CD4-positive, alpha-beta T cell (primary cell): ENCODE data around the gene SET. TPM values are rescaled to one million over a fixed set of nuclear protein-coding genes. Genes with fewer than 3 reads are reported as not detected.

ENCODE experiments used
- ATAC-seq: fragments of 200-7000 bp; cut with Tn5 transposase; one replicate; pipeline ENCODE4 v1.10.0; 2022; ENCODE audit warnings: mild to moderate bottlenecking; ENCODE audit not compliant: poor library complexity
- CTCF ChIA-PET: fragments of 350-600 bp; sonication (Branson Sonifier 250); formaldehyde crosslinking; loops from one replicate; lab custom pipeline; 2021; ENCODE audit warnings: antibody characterized with exemption, inconsistent platforms; lab: Charles Lee
- POLR2A ChIA-PET: fragments of 350-600 bp; sonication (Branson Sonifier 250); formaldehyde crosslinking; loops from one replicate; lab custom pipeline; 2021; ENCODE audit warnings: antibody characterized with exemption, inconsistent platforms; lab: Charles Lee
- DNase-seq, 14 experiments: peaks; one replicate each; pipeline ENCODE4 v3.0.0-alpha.2; 2013 to 2020; ENCODE audit warnings: mixed read lengths in 2 of 14
- H3K27ac ChIP-seq, 2 donors: one replicate each; pipeline versions ENCODE4 v1.5.1 to v1.7.0; 2013; ENCODE audit warnings: low read length in 2 of 2, low read depth in 1 of 2, mild to moderate bottlenecking in 1 of 2
- H3K27me3 ChIP-seq, 2 experiments: 1 replicate in 1 of 2; 2 replicates in 1 of 2; pipeline versions ENCODE4 v1.6.1 to v1.7.0; 2013; ENCODE audit warnings: low read length in 2 of 2, control low read depth in 1 of 2, mild to moderate bottlenecking in 1 of 2, moderate library complexity in 1 of 2; ENCODE audit not compliant: insufficient read depth in 2 of 2, control insufficient read depth in 1 of 2
- H3K36me3 ChIP-seq: one replicate; pipeline ENCODE4 v1.6.1; 2013; ENCODE audit warnings: low read length, control low read depth; ENCODE audit not compliant: insufficient read depth
- H3K4me1 ChIP-seq: one replicate; pipeline ENCODE4 v1.6.1; 2013; ENCODE audit warnings: low read length, control low read depth; ENCODE audit not compliant: insufficient read depth
- H3K4me3 ChIP-seq: one replicate; pipeline ENCODE4 v1.5.1; 2013; ENCODE audit warnings: mild to moderate bottlenecking, low read length, moderate library complexity
- H3K9me3 ChIP-seq, 2 experiments: 1 replicate in 1 of 2; 2 replicates in 1 of 2; pipeline versions ENCODE4 v1.6.1 to v1.7.0; 2013; ENCODE audit warnings: low read length in 2 of 2, mild to moderate bottlenecking in 2 of 2, control low read depth in 1 of 2, moderate library complexity in 1 of 2; ENCODE audit not compliant: control insufficient read depth in 1 of 2, insufficient read depth in 1 of 2
- H3K27ac Mint-ChIP-seq: one replicate; pipeline ENCODE4 v1.8.0; 2020; ENCODE audit warnings: mixed read lengths
- H3K27me3 Mint-ChIP-seq: one replicate; pipeline ENCODE4 v1.8.0; 2021; ENCODE audit warnings: mixed read lengths
- H3K36me3 Mint-ChIP-seq: one replicate; pipeline ENCODE4 v1.8.0; 2021; ENCODE audit warnings: low read depth, mixed read lengths
- H3K4me1 Mint-ChIP-seq: one replicate; pipeline ENCODE4 v1.8.0; 2021; ENCODE audit warnings: low read depth, mixed read lengths
- H3K4me3 Mint-ChIP-seq: one replicate; pipeline ENCODE4 v1.8.0; 2020; ENCODE audit warnings: mild to moderate bottlenecking, mixed read lengths
- H3K9me3 Mint-ChIP-seq: one replicate; pipeline ENCODE4 v1.8.0; 2020; ENCODE audit warnings: mixed read lengths
- CTCF ChIP-seq: fragments of 200-600 bp; IDR thresholded peaks from one replicate; pipeline ENCODE4 v1.8.0; 2022; ENCODE audit warnings: antibody characterized with exemption, mild to moderate bottlenecking
- intact Hi-C, 2 experiments: fragments of 100-400 bp; cut with DNase I in 1 of 2; cut with micrococcal nuclease in 1 of 2; formaldehyde crosslinking; loops; one replicate each; pipeline versions ENCODE4 v1.15.1 to v1.9.0; 2023 to 2025; cut with DNase I, micrococcal nuclease
- total RNA-seq, 174 experiments: library from RNA in 2 of 174; stranded (reverse) in 2 of 174; gene quantifications; one replicate each; pipeline ENCODE4 v1.2.3 and lab custom pipeline; 2021 to 2026

SET gene
- total RNA-seq, 2 experiments from 2014 or later = 228 to 241 TPM

DNA sequence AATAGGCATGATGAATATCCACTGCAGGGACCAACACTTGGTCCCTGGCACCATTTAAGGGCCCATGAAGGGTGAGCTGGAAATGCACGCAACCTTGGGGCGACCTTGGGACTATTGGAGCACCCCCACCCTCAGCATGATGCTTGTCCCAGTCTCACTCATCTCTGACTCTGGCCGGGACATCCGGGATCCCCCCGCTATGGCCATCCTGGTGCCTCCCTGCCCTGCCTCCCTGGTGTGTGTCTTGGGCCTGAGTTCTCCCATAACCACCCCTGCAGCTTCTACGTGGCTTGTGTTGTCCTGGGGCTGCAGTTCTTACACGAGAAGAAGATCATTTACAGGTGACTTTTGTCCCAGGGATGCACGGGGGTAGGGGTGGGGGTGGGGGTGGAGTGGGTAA, 29.0 kb downstream of the SET start:
- POLR2A ChIA-PET = interaction anchor here (0.6 kb wide), 1 partner anchor 58 kb away, joined by 3 read pairs; no protein-coding TSS in a partner anchor
- Histone ChIP-seq H3K27ac (no peak overlapping the region), H3K4me1 (peaks cover 6% of the 10 kb centered on the region), H3K4me3 (no peak overlapping the region), H3K27me3 (no peaks in the 10 kb centered on the region), H3K36me3 (peaks cover 13% of the 10 kb centered on the region), H3K9me3 (no peaks in the 10 kb centered on the region)
- ATAC-seq (no peak), DNase-seq (no peak)
- H3K36me3 Mint-ChIP-seq = peaks cover 13% of the 10 kb centered on the region
- CTCF ChIA-PET = no interaction called here
- H3K4me3 Mint-ChIP-seq = no peak overlapping the region
- no peaks in the 10 kb centered on the region for H3K27me3 Mint-ChIP-seq
- H3K27ac Mint-ChIP-seq = no peak overlapping the region
- H3K9me3 Mint-ChIP-seq = no peaks in the 10 kb centered on the region
- TF ChIP-seq CTCF = no peak
- peaks cover 10% of the 10 kb centered on the region for H3K4me1 Mint-ChIP-seq
- intact Hi-C loops = no loop called here

- Histone ChIP-seq H3K27me3 (no peaks in the 10 kb centered on the region), H3K36me3 (peaks cover 13% of the 10 kb centered on the region), H3K4me3 (no peak overlapping the region), H3K9me3 (no peaks in the 10 kb centered on the region), H3K4me1 (peaks cover 10% of the 10 kb centered on the region), H3K27ac (no peak overlapping the region)
- ATAC-seq = no peak
- ChIA-PET POLR2A (no interaction called here), CTCF (interaction anchor here (1.0 to 1.3 kb wide), 2 partner anchors 16 to 20 kb away, joined by 3 to 5 read pairs; partner anchors contain the start of gene PKN3)
- intact Hi-C loops = no loop called here
- no peak for TF ChIP-seq CTCF
- Mint-ChIP-seq H3K9me3 (no peaks in the 10 kb centered on the region), H3K4me3 (no peak overlapping the region), H3K27ac (no peak overlapping the region), H3K27me3 (no peaks in the 10 kb centered on the region), H3K4me1 (peaks cover 13% of the 10 kb centered on the region), H3K36me3 (peaks cover 14% of the 10 kb centered on the region)
- no peak for DNase-seq
Observed at GRCh38 chr9:128718475-128718874, 29.5 kb downstream of the SET start.

GRCh38 chr9:128719919-128720605, 31.0 kb downstream of the SET start:
- no peak overlapping the region for H3K4me3 Mint-ChIP-seq

More at GRCh38 chr9:128719919-128720605, 31.0 kb downstream of the SET start:
- intact Hi-C loops = loop anchor here in 1 of 2 experiments (5.0 to 10.0 kb wide), 2 partner anchors 33 to 55 kb away; partner anchors contain the start of genes SET and ZER1
- Mint-ChIP-seq H3K36me3 (peaks cover 14% of the 10 kb centered on the region), H3K4me1 (peaks cover 26% of the 10 kb centered on the region), H3K27ac (no peak overlapping the region), H3K27me3 (no peaks in the 10 kb centered on the region), H3K9me3 (no peaks in the 10 kb centered on the region)
- peaks cover 22% of the 10 kb centered on the region for H3K4me1 ChIP-seq
- no peaks in the 10 kb centered on the region for H3K27me3 ChIP-seq
- no peak for ATAC-seq
- POLR2A ChIA-PET = no interaction called here
- DNase-seq = peak in 1 of 14 experiments; percentile 21
- peaks cover 13% of the 10 kb centered on the region for H3K36me3 ChIP-seq
- H3K9me3 ChIP-seq = no peaks in the 10 kb centered on the region
- CTCF ChIA-PET = interaction anchor here (1.3 kb wide), 1 partner anchor 18 kb away, joined by 5 read pairs; the partner anchor contains the start of gene PKN3
- TF ChIP-seq CTCF = no peak
- no peak overlapping the region for H3K4me3 ChIP-seq
- H3K27ac ChIP-seq = no peak overlapping the region
